ENCODE data around the gene SLC52A3. TPM values are rescaled to one million over a fixed set of nuclear protein-coding genes. Genes with fewer than 3 reads are reported as not detected.

SLC52A3 gene
- total RNA-seq, 1 experiment from 2014 or later, result 7.7 TPM

DNA sequence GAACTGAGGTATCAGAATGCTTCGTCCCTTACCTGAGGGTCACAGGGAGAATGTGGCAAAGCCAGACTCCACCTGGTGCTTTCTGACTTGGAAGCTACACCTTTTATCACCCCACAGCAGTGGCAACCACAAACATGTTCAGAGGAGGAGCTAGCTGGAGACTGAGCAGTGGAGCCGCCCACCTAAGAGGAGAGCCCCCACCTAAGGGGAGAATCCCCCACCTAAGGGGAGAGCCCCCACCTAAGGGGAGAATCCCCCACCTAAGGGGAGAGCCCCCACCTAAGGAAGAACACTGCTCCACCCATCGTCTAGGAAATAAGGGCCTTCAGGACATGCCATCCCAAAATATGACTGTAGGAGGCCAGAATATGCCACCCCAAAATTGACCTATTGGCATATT lies 4.0 kb downstream of the SLC52A3 start (continued):
- TF ChIP-seq, protein P1, sequence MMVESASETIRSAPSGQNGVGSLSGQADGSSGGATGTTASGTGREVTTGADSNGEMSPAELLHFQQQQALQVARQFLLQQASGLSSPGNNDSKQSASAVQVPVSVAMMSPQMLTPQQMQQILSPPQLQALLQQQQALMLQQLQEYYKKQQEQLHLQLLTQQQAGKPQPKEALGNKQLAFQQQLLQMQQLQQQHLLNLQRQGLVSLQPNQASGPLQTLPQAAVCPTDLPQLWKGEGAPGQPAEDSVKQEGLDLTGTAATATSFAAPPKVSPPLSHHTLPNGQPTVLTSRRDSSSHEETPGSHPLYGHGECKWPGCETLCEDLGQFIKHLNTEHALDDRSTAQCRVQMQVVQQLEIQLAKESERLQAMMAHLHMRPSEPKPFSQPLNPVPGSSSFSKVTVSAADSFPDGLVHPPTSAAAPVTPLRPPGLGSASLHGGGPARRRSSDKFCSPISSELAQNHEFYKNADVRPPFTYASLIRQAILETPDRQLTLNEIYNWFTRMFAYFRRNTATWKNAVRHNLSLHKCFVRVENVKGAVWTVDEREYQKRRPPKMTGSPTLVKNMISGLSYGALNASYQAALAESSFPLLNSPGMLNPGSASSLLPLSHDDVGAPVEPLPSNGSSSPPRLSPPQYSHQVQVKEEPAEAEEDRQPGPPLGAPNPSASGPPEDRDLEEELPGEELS (CRISPR knock-in tag; IDR thresholded peaks at IDR 0.05), result no peak
- TF ChIP-seq, protein P2, sequence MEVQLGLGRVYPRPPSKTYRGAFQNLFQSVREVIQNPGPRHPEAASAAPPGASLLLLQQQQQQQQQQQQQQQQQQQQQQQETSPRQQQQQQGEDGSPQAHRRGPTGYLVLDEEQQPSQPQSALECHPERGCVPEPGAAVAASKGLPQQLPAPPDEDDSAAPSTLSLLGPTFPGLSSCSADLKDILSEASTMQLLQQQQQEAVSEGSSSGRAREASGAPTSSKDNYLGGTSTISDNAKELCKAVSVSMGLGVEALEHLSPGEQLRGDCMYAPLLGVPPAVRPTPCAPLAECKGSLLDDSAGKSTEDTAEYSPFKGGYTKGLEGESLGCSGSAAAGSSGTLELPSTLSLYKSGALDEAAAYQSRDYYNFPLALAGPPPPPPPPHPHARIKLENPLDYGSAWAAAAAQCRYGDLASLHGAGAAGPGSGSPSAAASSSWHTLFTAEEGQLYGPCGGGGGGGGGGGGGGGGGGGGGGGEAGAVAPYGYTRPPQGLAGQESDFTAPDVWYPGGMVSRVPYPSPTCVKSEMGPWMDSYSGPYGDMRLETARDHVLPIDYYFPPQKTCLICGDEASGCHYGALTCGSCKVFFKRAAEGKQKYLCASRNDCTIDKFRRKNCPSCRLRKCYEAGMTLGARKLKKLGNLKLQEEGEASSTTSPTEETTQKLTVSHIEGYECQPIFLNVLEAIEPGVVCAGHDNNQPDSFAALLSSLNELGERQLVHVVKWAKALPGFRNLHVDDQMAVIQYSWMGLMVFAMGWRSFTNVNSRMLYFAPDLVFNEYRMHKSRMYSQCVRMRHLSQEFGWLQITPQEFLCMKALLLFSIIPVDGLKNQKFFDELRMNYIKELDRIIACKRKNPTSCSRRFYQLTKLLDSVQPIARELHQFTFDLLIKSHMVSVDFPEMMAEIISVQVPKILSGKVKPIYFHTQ (CRISPR knock-in tag; IDR thresholded peaks at IDR 0.05), result no peak
- TF ChIP-seq ATF1 (CRISPR knock-in tag; IDR thresholded peaks at IDR 0.05), result no peak
- no peak for TF ChIP-seq ZNF671 (CRISPR knock-in tag; IDR thresholded peaks at IDR 0.05)
- no peak for TF ChIP-seq OVOL2 (CRISPR knock-in tag; IDR thresholded peaks at IDR 0.05; ENCODE audit: borderline replicate concordance)
- TF ChIP-seq, protein P3, sequence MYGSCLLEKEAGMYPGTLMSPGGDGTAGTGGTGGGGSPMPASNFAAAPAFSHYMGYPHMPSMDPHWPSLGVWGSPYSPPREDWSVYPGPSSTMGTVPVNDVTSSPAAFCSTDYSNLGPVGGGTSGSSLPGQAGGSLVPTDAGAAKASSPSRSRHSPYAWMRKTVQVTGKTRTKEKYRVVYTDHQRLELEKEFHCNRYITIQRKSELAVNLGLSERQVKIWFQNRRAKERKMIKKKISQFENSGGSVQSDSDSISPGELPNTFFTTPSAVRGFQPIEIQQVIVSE (CRISPR knock-in tag; IDR thresholded peaks at IDR 0.05; ENCODE audit: borderline replicate concordance), result no peak

DNA sequence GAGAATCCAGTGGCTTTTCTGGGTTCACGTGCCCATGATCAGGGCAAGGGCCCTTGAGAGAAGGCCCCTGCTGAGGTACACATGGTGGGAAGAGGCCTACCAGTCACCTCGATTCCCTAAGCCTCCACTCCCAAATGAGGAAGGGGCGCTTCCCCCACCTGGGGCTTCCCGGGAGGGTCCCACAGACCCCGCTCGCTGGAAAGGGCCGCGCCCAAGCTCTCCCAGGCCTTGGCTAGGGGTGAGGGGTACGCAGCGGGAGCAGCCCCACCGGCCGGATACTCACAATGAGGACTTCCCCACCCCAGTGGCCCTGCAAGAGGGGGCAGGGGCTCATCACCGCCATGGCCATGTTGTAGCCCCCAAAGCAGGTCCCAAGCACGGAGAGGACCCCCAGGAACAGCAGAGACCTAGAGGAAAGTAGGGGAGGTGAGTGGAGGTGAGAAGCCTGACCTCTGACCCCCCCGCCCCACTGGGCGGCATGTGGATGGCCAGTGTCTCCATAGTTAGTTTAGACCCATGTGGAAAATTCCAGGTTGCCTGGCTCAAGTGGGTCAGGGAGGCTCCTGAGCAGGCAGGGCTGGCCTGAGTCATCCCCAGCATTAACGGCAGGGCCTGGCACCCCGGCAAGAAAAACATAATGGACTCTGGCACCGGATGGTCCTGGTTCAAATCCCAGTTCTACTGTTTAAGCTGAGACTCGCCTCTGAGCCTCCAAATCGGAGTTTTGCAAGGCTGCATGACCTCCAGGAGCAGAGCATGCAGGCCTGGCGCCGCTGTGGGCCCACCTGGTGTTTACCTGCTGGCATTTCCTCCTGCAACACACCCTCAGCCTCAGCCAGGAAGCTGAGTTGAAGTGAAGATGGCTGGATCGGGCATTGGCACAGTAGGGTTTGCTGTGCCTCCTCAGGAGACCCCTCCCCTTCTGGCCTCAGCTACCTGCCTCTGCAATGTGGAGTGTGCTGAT lies 6.6 kb downstream of the SLC52A3 start:
- no peaks in the 10 kb centered on the region; the same call in 1 of the 2 replicates for H3K9me3 Mint-ChIP-seq
- no peak overlapping the region for H3K27ac Mint-ChIP-seq
- no peak overlapping the region for H3K4me3 Mint-ChIP-seq
- H3K4me1 Mint-ChIP-seq, result peaks cover 6% of the 10 kb centered on the region; the same call in 1 of the 2 replicates
- peaks cover 21% of the 10 kb centered on the region for H3K36me3 Mint-ChIP-seq
- DNase-seq (ENCODE audit: low spot score), result no peak
- CTCF ChIA-PET, result interaction anchor here (1.0 to 2.2 kb wide), 10 partner anchors 8 to 354 kb away, joined by 3 to 24 read pairs (median 5); no protein-coding TSS in a partner anchor
- no peak for ATAC-seq
- peaks cover 13% of the 10 kb centered on the region for H3K27me3 Mint-ChIP-seq (ENCODE audit: low read depth)
- POLR2A ChIA-PET, result no interaction called here
- TF ChIP-seq, protein P4, sequence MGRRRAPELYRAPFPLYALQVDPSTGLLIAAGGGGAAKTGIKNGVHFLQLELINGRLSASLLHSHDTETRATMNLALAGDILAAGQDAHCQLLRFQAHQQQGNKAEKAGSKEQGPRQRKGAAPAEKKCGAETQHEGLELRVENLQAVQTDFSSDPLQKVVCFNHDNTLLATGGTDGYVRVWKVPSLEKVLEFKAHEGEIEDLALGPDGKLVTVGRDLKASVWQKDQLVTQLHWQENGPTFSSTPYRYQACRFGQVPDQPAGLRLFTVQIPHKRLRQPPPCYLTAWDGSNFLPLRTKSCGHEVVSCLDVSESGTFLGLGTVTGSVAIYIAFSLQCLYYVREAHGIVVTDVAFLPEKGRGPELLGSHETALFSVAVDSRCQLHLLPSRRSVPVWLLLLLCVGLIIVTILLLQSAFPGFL (CRISPR knock-in tag; IDR thresholded peaks at IDR 0.05; ENCODE audit: borderline replicate concordance), result no peak
- no peak for TF ChIP-seq MXD4 (CRISPR knock-in tag; IDR thresholded peaks at IDR 0.05; ENCODE audit: borderline replicate concordance)
- TF ChIP-seq ZBTB21 (CRISPR knock-in tag; IDR thresholded peaks at IDR 0.05; ENCODE audit: borderline replicate concordance), result no peak
- TF ChIP-seq, protein P5, sequence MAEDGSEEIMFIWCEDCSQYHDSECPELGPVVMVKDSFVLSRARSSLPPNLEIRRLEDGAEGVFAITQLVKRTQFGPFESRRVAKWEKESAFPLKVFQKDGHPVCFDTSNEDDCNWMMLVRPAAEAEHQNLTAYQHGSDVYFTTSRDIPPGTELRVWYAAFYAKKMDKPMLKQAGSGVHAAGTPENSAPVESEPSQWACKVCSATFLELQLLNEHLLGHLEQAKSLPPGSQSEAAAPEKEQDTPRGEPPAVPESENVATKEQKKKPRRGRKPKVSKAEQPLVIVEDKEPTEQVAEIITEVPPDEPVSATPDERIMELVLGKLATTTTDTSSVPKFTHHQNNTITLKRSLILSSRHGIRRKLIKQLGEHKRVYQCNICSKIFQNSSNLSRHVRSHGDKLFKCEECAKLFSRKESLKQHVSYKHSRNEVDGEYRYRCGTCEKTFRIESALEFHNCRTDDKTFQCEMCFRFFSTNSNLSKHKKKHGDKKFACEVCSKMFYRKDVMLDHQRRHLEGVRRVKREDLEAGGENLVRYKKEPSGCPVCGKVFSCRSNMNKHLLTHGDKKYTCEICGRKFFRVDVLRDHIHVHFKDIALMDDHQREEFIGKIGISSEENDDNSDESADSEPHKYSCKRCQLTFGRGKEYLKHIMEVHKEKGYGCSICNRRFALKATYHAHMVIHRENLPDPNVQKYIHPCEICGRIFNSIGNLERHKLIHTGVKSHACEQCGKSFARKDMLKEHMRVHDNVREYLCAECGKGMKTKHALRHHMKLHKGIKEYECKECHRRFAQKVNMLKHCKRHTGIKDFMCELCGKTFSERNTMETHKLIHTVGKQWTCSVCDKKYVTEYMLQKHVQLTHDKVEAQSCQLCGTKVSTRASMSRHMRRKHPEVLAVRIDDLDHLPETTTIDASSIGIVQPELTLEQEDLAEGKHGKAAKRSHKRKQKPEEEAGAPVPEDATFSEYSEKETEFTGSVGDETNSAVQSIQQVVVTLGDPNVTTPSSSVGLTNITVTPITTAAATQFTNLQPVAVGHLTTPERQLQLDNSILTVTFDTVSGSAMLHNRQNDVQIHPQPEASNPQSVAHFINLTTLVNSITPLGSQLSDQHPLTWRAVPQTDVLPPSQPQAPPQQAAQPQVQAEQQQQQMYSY (CRISPR knock-in tag; IDR thresholded peaks at IDR 0.05), result no peak
- no peak for TF ChIP-seq ZNF232 (CRISPR knock-in tag; IDR thresholded peaks at IDR 0.05)
- TF ChIP-seq NR2C2 (CRISPR knock-in tag; IDR thresholded peaks at IDR 0.05), result no peak
- no peak for TF ChIP-seq CREM (CRISPR knock-in tag; IDR thresholded peaks at IDR 0.05)
- TF ChIP-seq ZNF263 (CRISPR knock-in tag; IDR thresholded peaks at IDR 0.05; ENCODE audit: low read depth), result no peak
- TF ChIP-seq, protein P6, sequence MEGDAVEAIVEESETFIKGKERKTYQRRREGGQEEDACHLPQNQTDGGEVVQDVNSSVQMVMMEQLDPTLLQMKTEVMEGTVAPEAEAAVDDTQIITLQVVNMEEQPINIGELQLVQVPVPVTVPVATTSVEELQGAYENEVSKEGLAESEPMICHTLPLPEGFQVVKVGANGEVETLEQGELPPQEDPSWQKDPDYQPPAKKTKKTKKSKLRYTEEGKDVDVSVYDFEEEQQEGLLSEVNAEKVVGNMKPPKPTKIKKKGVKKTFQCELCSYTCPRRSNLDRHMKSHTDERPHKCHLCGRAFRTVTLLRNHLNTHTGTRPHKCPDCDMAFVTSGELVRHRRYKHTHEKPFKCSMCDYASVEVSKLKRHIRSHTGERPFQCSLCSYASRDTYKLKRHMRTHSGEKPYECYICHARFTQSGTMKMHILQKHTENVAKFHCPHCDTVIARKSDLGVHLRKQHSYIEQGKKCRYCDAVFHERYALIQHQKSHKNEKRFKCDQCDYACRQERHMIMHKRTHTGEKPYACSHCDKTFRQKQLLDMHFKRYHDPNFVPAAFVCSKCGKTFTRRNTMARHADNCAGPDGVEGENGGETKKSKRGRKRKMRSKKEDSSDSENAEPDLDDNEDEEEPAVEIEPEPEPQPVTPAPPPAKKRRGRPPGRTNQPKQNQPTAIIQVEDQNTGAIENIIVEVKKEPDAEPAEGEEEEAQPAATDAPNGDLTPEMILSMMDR (IDR thresholded peaks at IDR 0.05), result no peak
- no peak for TF ChIP-seq FOXJ3 (CRISPR knock-in tag; IDR thresholded peaks at IDR 0.05; ENCODE audit: borderline replicate concordance)
- TF ChIP-seq, protein P7, sequence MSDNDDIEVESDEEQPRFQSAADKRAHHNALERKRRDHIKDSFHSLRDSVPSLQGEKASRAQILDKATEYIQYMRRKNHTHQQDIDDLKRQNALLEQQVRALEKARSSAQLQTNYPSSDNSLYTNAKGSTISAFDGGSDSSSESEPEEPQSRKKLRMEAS (CRISPR knock-in tag; IDR thresholded peaks at IDR 0.05), result no peak
- TF ChIP-seq, protein P8, sequence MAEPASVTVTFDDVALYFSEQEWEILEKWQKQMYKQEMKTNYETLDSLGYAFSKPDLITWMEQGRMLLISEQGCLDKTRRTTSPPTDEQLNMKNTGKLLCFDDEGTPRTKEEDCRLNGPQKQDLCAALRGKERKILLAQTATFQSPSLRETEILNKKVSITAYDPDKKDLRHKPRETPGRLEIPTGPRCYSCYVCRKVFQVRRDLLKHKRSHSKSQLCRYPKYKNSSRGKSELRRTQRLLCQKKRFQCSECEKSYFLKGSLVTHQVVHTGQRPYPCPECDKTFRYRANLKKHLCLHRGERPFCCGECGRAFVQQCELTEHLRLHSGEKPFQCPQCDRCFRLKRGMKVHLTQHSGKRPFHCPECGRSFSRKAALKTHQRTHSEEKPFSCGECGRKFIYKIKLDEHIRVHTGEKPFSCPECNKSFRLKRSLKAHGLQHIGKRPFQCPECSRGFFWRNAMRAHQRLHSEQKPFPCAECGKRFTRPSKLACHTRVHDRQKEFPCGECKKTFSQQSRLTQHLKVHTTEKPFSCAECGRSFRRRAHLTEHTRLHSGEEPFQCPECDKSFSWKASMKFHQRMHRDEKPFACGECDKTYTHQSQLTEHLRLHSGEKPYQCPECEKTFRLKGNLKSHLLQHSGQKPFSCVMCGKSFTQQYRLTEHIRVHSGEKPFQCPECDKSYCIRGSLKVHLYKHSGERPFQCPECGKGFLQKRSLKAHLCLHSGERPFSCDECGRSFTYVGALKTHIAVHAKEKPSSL (CRISPR knock-in tag; conservative IDR thresholded peaks at IDR 0.05), result no peak
- no peak for TF ChIP-seq TCF7 (CRISPR knock-in tag; IDR thresholded peaks at IDR 0.05; ENCODE audit: low read depth)

Data from WTC11 (cell line).